Sigmoid colon (tissue), 4 donors: Measurements from ENCODE around the gene MPEG1.
A peak's percentile ranks its signal among the peaks of the same experiment; 100 is the strongest.

Source experiments
- EP300 ChIP-seq, 4 donors: sonication (generic); formaldehyde crosslinking; IDR thresholded peaks; one replicate each; pipeline ENCODE4 v1.6.1; 2017; ENCODE audit warnings: antibody characterized with exemption in 4 of 4
- POLR2A ChIP-seq, 2 donors: fragments of 450-650 bp; IDR thresholded peaks; one replicate each; pipeline ENCODE4 v1.6.1; 2016; ENCODE audit warnings: antibody characterized with exemption in 2 of 2, mild to moderate bottlenecking in 2 of 2, moderate library complexity in 2 of 2
- POLR2AphosphoS5 ChIP-seq, 4 donors: sonication (generic); formaldehyde crosslinking; IDR thresholded peaks; one replicate each; pipeline ENCODE4 v1.6.1; 2017; ENCODE audit warnings: antibody characterized with exemption in 4 of 4
- TF ChIP-seq, protein P1 (sequence below), 4 experiments: fragments of 450-650 bp in 3 of 4; fragments of 200-600 bp in 1 of 4; IDR thresholded peaks; one replicate each; pipeline ENCODE4 v1.5.1; 2016 to 2019; ENCODE audit warnings: antibody characterized with exemption in 4 of 4, mild to moderate bottlenecking in 3 of 4, moderate library complexity in 2 of 4

DNA sequence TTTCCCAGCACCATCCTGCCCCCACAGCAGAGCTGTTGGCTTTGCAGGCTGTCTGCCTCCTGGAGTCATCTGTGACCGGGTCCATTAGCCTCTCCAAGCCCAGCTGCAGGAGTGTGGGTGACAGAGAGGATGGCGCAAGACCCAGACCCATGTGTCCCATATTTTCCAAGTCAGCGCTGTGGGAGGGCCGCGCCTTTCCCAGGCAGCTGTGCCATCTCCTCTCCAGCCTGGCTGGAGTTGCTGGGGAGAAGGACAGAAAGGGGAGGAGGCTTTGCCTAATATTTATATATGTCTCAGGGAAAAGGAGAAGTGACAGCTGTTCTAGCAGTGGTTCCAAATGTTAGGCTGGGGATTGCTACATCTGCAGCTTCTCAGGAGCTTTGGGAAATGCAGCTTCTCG is 25.1 kb downstream of the MPEG1 start:
- TF ChIP-seq, protein P1, sequence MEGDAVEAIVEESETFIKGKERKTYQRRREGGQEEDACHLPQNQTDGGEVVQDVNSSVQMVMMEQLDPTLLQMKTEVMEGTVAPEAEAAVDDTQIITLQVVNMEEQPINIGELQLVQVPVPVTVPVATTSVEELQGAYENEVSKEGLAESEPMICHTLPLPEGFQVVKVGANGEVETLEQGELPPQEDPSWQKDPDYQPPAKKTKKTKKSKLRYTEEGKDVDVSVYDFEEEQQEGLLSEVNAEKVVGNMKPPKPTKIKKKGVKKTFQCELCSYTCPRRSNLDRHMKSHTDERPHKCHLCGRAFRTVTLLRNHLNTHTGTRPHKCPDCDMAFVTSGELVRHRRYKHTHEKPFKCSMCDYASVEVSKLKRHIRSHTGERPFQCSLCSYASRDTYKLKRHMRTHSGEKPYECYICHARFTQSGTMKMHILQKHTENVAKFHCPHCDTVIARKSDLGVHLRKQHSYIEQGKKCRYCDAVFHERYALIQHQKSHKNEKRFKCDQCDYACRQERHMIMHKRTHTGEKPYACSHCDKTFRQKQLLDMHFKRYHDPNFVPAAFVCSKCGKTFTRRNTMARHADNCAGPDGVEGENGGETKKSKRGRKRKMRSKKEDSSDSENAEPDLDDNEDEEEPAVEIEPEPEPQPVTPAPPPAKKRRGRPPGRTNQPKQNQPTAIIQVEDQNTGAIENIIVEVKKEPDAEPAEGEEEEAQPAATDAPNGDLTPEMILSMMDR (IDR thresholded peaks at IDR 0.05): no peak
- peak; percentile 55 to 69 (median 61) for TF ChIP-seq POLR2AphosphoS5 (IDR thresholded peaks at IDR 0.05)
- no peak for TF ChIP-seq POLR2A (IDR thresholded peaks at IDR 0.05)
- no peak for TF ChIP-seq EP300 (IDR thresholded peaks at IDR 0.05)
